NCI-H1436 treated with DMSO at 0.1 percent for 48 hours (cell line): ENCODE results near the gene PRRT3.
"Not testable (repeated sequence)": the region's sequence is repeated elsewhere in the genome, so short reads cannot be mapped to it uniquely, and the experiment has no call there.

Source experiments
- DNase-seq: peaks from one replicate; lab custom pipeline; 2025; lab: John Stamatoyannopoulos, UW

Gene PRRT3

GRCh38 chr3:9947025-9947995, 4.9 kb downstream of the PRRT3 start:
- DNase-seq = no peak

GRCh38 chr3:9946112-9947024, 5.8 kb downstream of the PRRT3 start:
- DNase-seq = no peak

- DNase-seq = no peak
Observed at GRCh38 chr3:9945358-9945757, 6.8 kb downstream of the PRRT3 start.

- DNase-seq = no peak
Observed at GRCh38 chr3:9944271-9944670, 7.9 kb downstream of the PRRT3 start.

GRCh38 chr3:9942934-9943690, 9.1 kb downstream of the PRRT3 start:
- DNase-seq = no peak

- no peak for DNase-seq
Observed at GRCh38 chr3:9942164-9942563, 10.0 kb downstream of the PRRT3 start.

- no peak for DNase-seq
Observed at GRCh38 chr3:9940746-9941145, 11.5 kb downstream of the PRRT3 start.

- DNase-seq = not testable (repeated sequence)
Observed at GRCh38 chr3:9939906-9940305, 12.3 kb downstream of the PRRT3 start.

- no peak for DNase-seq
Observed at GRCh38 chr3:9938966-9939365, 13.2 kb downstream of the PRRT3 start.

- DNase-seq = no peak
Observed at GRCh38 chr3:9937486-9938238, 14.5 kb downstream of the PRRT3 start.

- no peak for DNase-seq
Observed at GRCh38 chr3:9935966-9936510, 16.2 kb downstream of the PRRT3 start.

- DNase-seq = no peak
Observed at GRCh38 chr3:9934993-9935392, 17.2 kb downstream of the PRRT3 start.

- no peak for DNase-seq
Observed at GRCh38 chr3:9934235-9934621, 18.0 kb downstream of the PRRT3 start.

GRCh38 chr3:9933561-9934234, 18.5 kb downstream of the PRRT3 start, which contains the start of gene CRELD1:
TSS of gene CRELD1 (plus strand) at chr3:9933834. CDS start at chr3:9934439, 605 bp downstream.
- no peak for DNase-seq

GRCh38 chr3:9932843-9933560, 19.2 kb downstream of the PRRT3 start:
- DNase-seq = no peak

- no peak for DNase-seq
Observed at GRCh38 chr3:9932535-9932842, 19.7 kb downstream of the PRRT3 start.

GRCh38 chr3:9930804-9931418, 21.3 kb downstream of the PRRT3 start:
- no peak for DNase-seq

- DNase-seq = no peak
Observed at GRCh38 chr3:9928158-9928557, 24.1 kb downstream of the PRRT3 start.
